Dendritic cell treated with granulocyte-macrophage colony-stimulating factor and Interleukin-4, amounts not matched to agents 40 ng/mL and 50 ng/mL, for 4 days (primary cell): ENCODE results near the gene ERG28.
A peak's percentile ranks its signal among the peaks of the same experiment; 100 is the strongest.

Source experiments
- H3K27ac Mint-ChIP-seq: one replicate; pipeline ENCODE4 v1.8.0; 2022; ENCODE audit warnings: mild to moderate bottlenecking, mixed read lengths
- H3K27me3 Mint-ChIP-seq: one replicate; pipeline ENCODE4 v1.8.0; 2022; ENCODE audit warnings: mild to moderate bottlenecking, mixed read lengths
- H3K36me3 Mint-ChIP-seq: one replicate; pipeline ENCODE4 v1.8.0; 2022; ENCODE audit warnings: low read depth, mixed read lengths
- H3K4me1 Mint-ChIP-seq: one replicate; pipeline ENCODE4 v1.8.0; 2022; ENCODE audit warnings: low read depth, mixed read lengths
- H3K4me3 Mint-ChIP-seq: one replicate; pipeline ENCODE4 v1.8.0; 2022; ENCODE audit warnings: mild to moderate bottlenecking, moderate library complexity, mixed read lengths
- H3K9me3 Mint-ChIP-seq: one replicate; pipeline ENCODE4 v1.8.0; 2022; ENCODE audit warnings: mixed read lengths
- intact Hi-C: fragments of 100-400 bp; cut with micrococcal nuclease; formaldehyde crosslinking; loops from one replicate; pipeline ENCODE4 v1.15.0; 2022

ERG28 gene

GRCh38 chr14:75649773-75650172, 10.9 kb downstream of the ERG28 start:
- intact Hi-C loops: no loop called here
- H3K27ac Mint-ChIP-seq: no peak overlapping the region
- H3K36me3 Mint-ChIP-seq: peaks cover 92% of the 10 kb centered on the region
- peaks cover 29% of the 10 kb centered on the region for H3K4me1 Mint-ChIP-seq
- H3K27me3 Mint-ChIP-seq: no peaks in the 10 kb centered on the region
- no peak overlapping the region for H3K4me3 Mint-ChIP-seq
- no peaks in the 10 kb centered on the region for H3K9me3 Mint-ChIP-seq

- Mint-ChIP-seq H3K27me3 (no peaks in the 10 kb centered on the region), H3K4me3 (no peak overlapping the region), H3K4me1 (peaks cover 29% of the 10 kb centered on the region), H3K27ac (no peak overlapping the region), H3K9me3 (no peaks in the 10 kb centered on the region), H3K36me3 (peaks cover 92% of the 10 kb centered on the region)
- intact Hi-C loops: no loop called here
These were observed 11.3 kb downstream of the ERG28 start for GRCh38 chr14:75649337-75649736.

GRCh38 chr14:75648066-75648838, 12.4 kb downstream of the ERG28 start:
- Mint-ChIP-seq H3K9me3 (no peaks in the 10 kb centered on the region), H3K4me3 (no peak overlapping the region), H3K27me3 (no peaks in the 10 kb centered on the region), H3K27ac (no peak overlapping the region), H3K36me3 (peaks cover 98% of the 10 kb centered on the region), H3K4me1 (peaks cover 29% of the 10 kb centered on the region)
- intact Hi-C loops: no loop called here

GRCh38 chr14:75647640-75648039, 13.0 kb downstream of the ERG28 start:
- Mint-ChIP-seq H3K27me3 (no peaks in the 10 kb centered on the region), H3K36me3 (peaks cover 98% of the 10 kb centered on the region), H3K9me3 (no peaks in the 10 kb centered on the region), H3K27ac (no peak overlapping the region), H3K4me1 (peaks cover 29% of the 10 kb centered on the region), H3K4me3 (no peak overlapping the region)
- intact Hi-C loops: no loop called here

- H3K36me3 Mint-ChIP-seq: peaks cover 100% of the 10 kb centered on the region
- H3K4me3 Mint-ChIP-seq: no peak overlapping the region
- H3K9me3 Mint-ChIP-seq: no peaks in the 10 kb centered on the region
- H3K4me1 Mint-ChIP-seq: peaks cover 27% of the 10 kb centered on the region
- no peak overlapping the region for H3K27ac Mint-ChIP-seq
- intact Hi-C loops: no loop called here
- H3K27me3 Mint-ChIP-seq: no peaks in the 10 kb centered on the region
These were observed 13.9 kb downstream of the ERG28 start for GRCh38 chr14:75646762-75647161.

GRCh38 chr14:75645056-75645455, 15.6 kb downstream of the ERG28 start:
- Mint-ChIP-seq H3K36me3 (peaks cover 100% of the 10 kb centered on the region), H3K9me3 (no peaks in the 10 kb centered on the region), H3K27ac (no peak overlapping the region), H3K27me3 (no peaks in the 10 kb centered on the region), H3K4me1 (peaks cover 11% of the 10 kb centered on the region), H3K4me3 (no peak overlapping the region)
- intact Hi-C loops: no loop called here

GRCh38 chr14:75643985-75644384, 16.7 kb downstream of the ERG28 start:
- Mint-ChIP-seq H3K4me1 (peaks cover 11% of the 10 kb centered on the region), H3K27me3 (no peaks in the 10 kb centered on the region), H3K27ac (no peak overlapping the region), H3K9me3 (no peaks in the 10 kb centered on the region), H3K36me3 (peaks cover 100% of the 10 kb centered on the region), H3K4me3 (no peak overlapping the region)
- intact Hi-C loops: no loop called here

- Mint-ChIP-seq H3K36me3 (peaks cover 100% of the 10 kb centered on the region), H3K27ac (peak overlapping the region; percentile 10), H3K27me3 (no peaks in the 10 kb centered on the region), H3K9me3 (no peaks in the 10 kb centered on the region), H3K4me1 (peaks cover 11% of the 10 kb centered on the region), H3K4me3 (no peak overlapping the region)
- intact Hi-C loops: no loop called here
These were observed 19.8 kb downstream of the ERG28 start for GRCh38 chr14:75640876-75641275.

- Mint-ChIP-seq H3K4me3 (no peak overlapping the region), H3K36me3 (peaks cover 95% of the 10 kb centered on the region), H3K9me3 (no peaks in the 10 kb centered on the region), H3K27me3 (no peaks in the 10 kb centered on the region), H3K4me1 (peaks cover 11% of the 10 kb centered on the region), H3K27ac (no peak overlapping the region)
- intact Hi-C loops: no loop called here
These were observed 24.5 kb downstream of the ERG28 start for GRCh38 chr14:75636100-75636692.

- peaks cover 95% of the 10 kb centered on the region for H3K36me3 Mint-ChIP-seq
- no peak overlapping the region for H3K4me3 Mint-ChIP-seq
- H3K4me1 Mint-ChIP-seq: peaks cover 11% of the 10 kb centered on the region
- H3K27me3 Mint-ChIP-seq: no peaks in the 10 kb centered on the region
- intact Hi-C loops: no loop called here
- no peak overlapping the region for H3K27ac Mint-ChIP-seq
- H3K9me3 Mint-ChIP-seq: no peaks in the 10 kb centered on the region
These were observed 25.8 kb downstream of the ERG28 start for GRCh38 chr14:75634848-75635247.

GRCh38 chr14:75631453-75631831, 29.2 kb downstream of the ERG28 start:
- Mint-ChIP-seq H3K27me3 (no peaks in the 10 kb centered on the region), H3K4me1 (peaks cover 8% of the 10 kb centered on the region), H3K36me3 (peaks cover 90% of the 10 kb centered on the region), H3K4me3 (no peak overlapping the region), H3K9me3 (no peaks in the 10 kb centered on the region), H3K27ac (no peak overlapping the region)
- intact Hi-C loops: no loop called here

GRCh38 chr14:75630695-75631452, 29.8 kb downstream of the ERG28 start:
- H3K4me1 Mint-ChIP-seq: peaks cover 13% of the 10 kb centered on the region
- peaks cover 90% of the 10 kb centered on the region for H3K36me3 Mint-ChIP-seq
- H3K4me3 Mint-ChIP-seq: no peak overlapping the region
- no peak overlapping the region for H3K27ac Mint-ChIP-seq
- intact Hi-C loops: no loop called here
- H3K27me3 Mint-ChIP-seq: no peaks in the 10 kb centered on the region
- no peaks in the 10 kb centered on the region for H3K9me3 Mint-ChIP-seq

- H3K4me1 Mint-ChIP-seq: peaks cover 30% of the 10 kb centered on the region
- H3K4me3 Mint-ChIP-seq: no peak overlapping the region
- peaks cover 90% of the 10 kb centered on the region for H3K36me3 Mint-ChIP-seq
- H3K27ac Mint-ChIP-seq: no peak overlapping the region
- H3K27me3 Mint-ChIP-seq: no peaks in the 10 kb centered on the region
- intact Hi-C loops: no loop called here
- H3K9me3 Mint-ChIP-seq: no peaks in the 10 kb centered on the region
These were observed 31.9 kb downstream of the ERG28 start for GRCh38 chr14:75628816-75629215.

- peaks cover 85% of the 10 kb centered on the region for H3K36me3 Mint-ChIP-seq
- H3K27me3 Mint-ChIP-seq: no peaks in the 10 kb centered on the region
- no peak overlapping the region for H3K27ac Mint-ChIP-seq
- H3K4me3 Mint-ChIP-seq: no peak overlapping the region
- H3K9me3 Mint-ChIP-seq: no peaks in the 10 kb centered on the region
- intact Hi-C loops: no loop called here
- H3K4me1 Mint-ChIP-seq: peaks cover 37% of the 10 kb centered on the region
These were observed 33.3 kb downstream of the ERG28 start for GRCh38 chr14:75627406-75627805.
